Colonic mucosa (tissue), 4 donors: Measurements from ENCODE around the gene HDGFL2. TPM values are rescaled to one million over a fixed set of nuclear protein-coding genes. Genes with fewer than 3 reads are reported as not detected.

ENCODE experiments used
- DNase-seq: peaks from one replicate; pipeline ENCODE4 v3.0.0-alpha.2; 2020
- H3K27ac ChIP-seq: fragments of 200-600 bp; one replicate; pipeline ENCODE4 v1.8.0; 2021
- H3K27me3 ChIP-seq: fragments of 200-600 bp; one replicate; pipeline ENCODE4 v1.8.0; 2021
- H3K36me3 ChIP-seq: fragments of 200-600 bp; one replicate; pipeline ENCODE4 v1.8.0; 2021
- H3K4me1 ChIP-seq: fragments of 200-600 bp; one replicate; pipeline ENCODE4 v1.8.0; 2021; ENCODE audit warnings: mild to moderate bottlenecking
- H3K4me3 ChIP-seq: fragments of 200-600 bp; one replicate; pipeline ENCODE4 v1.8.0; 2021
- H3K9ac ChIP-seq, 2 donors: one replicate each; pipeline ENCODE4 v1.7.0; 2013; ENCODE audit warnings: control low read depth in 2 of 2, low read depth in 2 of 2, low read length in 2 of 2
- H3K9me3 ChIP-seq: fragments of 200-600 bp; one replicate; pipeline ENCODE4 v1.8.0; 2021
- CTCF ChIP-seq: fragments of 200-600 bp; IDR thresholded peaks from one replicate; pipeline ENCODE4 v1.8.0; 2022; ENCODE audit warnings: antibody characterized with exemption, mild to moderate bottlenecking
- intact Hi-C: fragments of 100-400 bp; cut with DNase I; formaldehyde crosslinking; loops from one replicate; pipeline ENCODE4 v1.14.1; 2022
- total RNA-seq, 2 donors: library from RNA; stranded (reverse); fragmentation: NEBNext Ultra II Directional in 1 of 2; extraction: Animal tissue kit (Norgen Biotek cat#: 25700) in 1 of 2; gene quantifications; one replicate each; pipeline ENCODE4 v1.2.1, GENCODE V29; 2021
- donor health status: healthy.
- donor health status: DM: no; HTN: no; CAD: no.
- donor health status: DM: no; HTN: no; CAD: no.

The HDGFL2 gene
- total RNA-seq, 2 donors from 2014 or later = 32.7 to 55.0 TPM

- Histone ChIP-seq H3K27me3 (no peaks in the 10 kb centered on the region), H3K4me3 (no peak overlapping the region), H3K9ac (no peak overlapping the region), H3K27ac (no peak overlapping the region), H3K9me3 (no peaks in the 10 kb centered on the region), H3K4me1 (no peaks in the 10 kb centered on the region), H3K36me3 (no peaks in the 10 kb centered on the region)
- no peak for TF ChIP-seq CTCF
- no peak for DNase-seq
- intact Hi-C loops = no loop called here
Measured at GRCh38 chr19:4503132-4503824, 31.2 kb downstream of the HDGFL2 start.

GRCh38 chr19:4503825-4504170 lies 31.7 kb downstream of the HDGFL2 start:
- no peak overlapping the region for H3K4me3 ChIP-seq
- intact Hi-C loops = no loop called here
- no peak overlapping the region for H3K9ac ChIP-seq
- no peak for TF ChIP-seq CTCF
- DNase-seq = no peak
- H3K27me3 ChIP-seq = no peaks in the 10 kb centered on the region
- no peak overlapping the region for H3K27ac ChIP-seq
- no peaks in the 10 kb centered on the region for H3K36me3 ChIP-seq
- no peaks in the 10 kb centered on the region for H3K9me3 ChIP-seq
- no peaks in the 10 kb centered on the region for H3K4me1 ChIP-seq

GRCh38 chr19:4504297-4504701 lies 32.2 kb downstream of the HDGFL2 start:
- H3K9me3 ChIP-seq = no peaks in the 10 kb centered on the region
- no peak overlapping the region for H3K9ac ChIP-seq
- no peak overlapping the region for H3K4me3 ChIP-seq
- H3K36me3 ChIP-seq = no peaks in the 10 kb centered on the region
- H3K4me1 ChIP-seq = no peaks in the 10 kb centered on the region
- TF ChIP-seq CTCF = no peak
- no peak overlapping the region for H3K27ac ChIP-seq
- intact Hi-C loops = no loop called here
- no peak for DNase-seq
- no peaks in the 10 kb centered on the region for H3K27me3 ChIP-seq

- H3K36me3 ChIP-seq = no peaks in the 10 kb centered on the region
- no peaks in the 10 kb centered on the region for H3K9me3 ChIP-seq
- no peak overlapping the region for H3K4me3 ChIP-seq
- intact Hi-C loops = no loop called here
- no peaks in the 10 kb centered on the region for H3K27me3 ChIP-seq
- H3K9ac ChIP-seq = no peak overlapping the region
- no peak for TF ChIP-seq CTCF
- H3K4me1 ChIP-seq = no peaks in the 10 kb centered on the region
- no peak overlapping the region for H3K27ac ChIP-seq
- no peak for DNase-seq
Measured at GRCh38 chr19:4504891-4505569, 32.9 kb downstream of the HDGFL2 start.

- H3K9ac ChIP-seq = no peak overlapping the region
- intact Hi-C loops = no loop called here
- no peaks in the 10 kb centered on the region for H3K27me3 ChIP-seq
- no peak overlapping the region for H3K4me3 ChIP-seq
- no peak for TF ChIP-seq CTCF
- no peaks in the 10 kb centered on the region for H3K36me3 ChIP-seq
- H3K9me3 ChIP-seq = no peaks in the 10 kb centered on the region
- no peak for DNase-seq
- H3K27ac ChIP-seq = no peak overlapping the region
- H3K4me1 ChIP-seq = no peaks in the 10 kb centered on the region
Measured at GRCh38 chr19:4505570-4506448, 33.7 kb downstream of the HDGFL2 start.
